Activated T-cell treated with anti-CD3 and anti-CD28 coated beads, Interleukin-2, amount 50 U/mL, for 1 hour (primary cell): ENCODE measurements around the gene KCNQ1.
A peak's percentile ranks its signal among the peaks of the same experiment; 100 is the strongest.

Experiments
- DNase-seq: peaks from one replicate; pipeline ENCODE4 v3.0.0-alpha.2; 2020

KCNQ1 gene

GRCh38 chr11:2539371-2540222 lies 94.8 kb downstream of the KCNQ1 start:
- DNase-seq, result peak; percentile 12

- peak; percentile 3 for DNase-seq
Observed at GRCh38 chr11:2540223-2540991, 95.6 kb downstream of the KCNQ1 start.

GRCh38 chr11:2540992-2541680 lies 96.3 kb downstream of the KCNQ1 start:
- DNase-seq, result peak; percentile 14

GRCh38 chr11:2541881-2542361 lies 97.1 kb downstream of the KCNQ1 start:
- DNase-seq, result peak; percentile 7

GRCh38 chr11:2542406-2542805 lies 97.6 kb downstream of the KCNQ1 start:
- no peak for DNase-seq

- DNase-seq, result peak; percentile 3
Observed at GRCh38 chr11:2547806-2548205, 103.0 kb downstream of the KCNQ1 start.

GRCh38 chr11:2548596-2548995 lies 103.8 kb downstream of the KCNQ1 start:
- DNase-seq, result peak; percentile 10

GRCh38 chr11:2549080-2549479 lies 104.3 kb downstream of the KCNQ1 start:
- DNase-seq, result peak; percentile 11

- DNase-seq, result peak; percentile 3
Observed at GRCh38 chr11:2549491-2549875, 104.7 kb downstream of the KCNQ1 start.

- DNase-seq, result peak; percentile 7
Observed at GRCh38 chr11:2549876-2550605, 105.2 kb downstream of the KCNQ1 start.

GRCh38 chr11:2550606-2550970 lies 105.8 kb downstream of the KCNQ1 start:
- DNase-seq, result no peak

GRCh38 chr11:2551131-2551530 lies 106.3 kb downstream of the KCNQ1 start:
- DNase-seq, result no peak

GRCh38 chr11:2552210-2552609 lies 107.4 kb downstream of the KCNQ1 start:
- no peak for DNase-seq

GRCh38 chr11:2553198-2553597 lies 108.4 kb downstream of the KCNQ1 start:
- DNase-seq, result no peak

- no peak for DNase-seq
Observed at GRCh38 chr11:2553886-2554285, 109.1 kb downstream of the KCNQ1 start.

- DNase-seq, result no peak
Observed at GRCh38 chr11:2554338-2555207, 109.8 kb downstream of the KCNQ1 start.

- no peak for DNase-seq
Observed at GRCh38 chr11:2555336-2555735, 110.5 kb downstream of the KCNQ1 start.

GRCh38 chr11:2555891-2556290 lies 111.1 kb downstream of the KCNQ1 start:
- DNase-seq, result no peak

- no peak for DNase-seq
Observed at GRCh38 chr11:2557381-2557780, 112.6 kb downstream of the KCNQ1 start.

GRCh38 chr11:2558397-2558796 lies 113.6 kb downstream of the KCNQ1 start:
- DNase-seq, result no peak

- no peak for DNase-seq
Observed at GRCh38 chr11:2558861-2559526, 114.2 kb downstream of the KCNQ1 start.
